Heart left ventricle (tissue), 16 donors: ENCODE measurements around the gene GHDC. TPM values are rescaled to one million over a fixed set of nuclear protein-coding genes. Genes with fewer than 3 reads are reported as not detected.
A peak's percentile ranks its signal among the peaks of the same experiment; 100 is the strongest.

Source experiments
- ATAC-seq, 4 donors: fragments of 200-7000 bp; cut with Tn5 transposase; one replicate each; pipeline ENCODE4 v1.9.1; 2020 to 2022; ENCODE audit warnings: moderate library complexity in 4 of 4, mild to moderate bottlenecking in 3 of 4, moderate number of reproducible peaks in 1 of 4
- DNase-seq, 5 donors: peaks; one replicate each; pipeline ENCODE4 v3.0.0-alpha.2; 2020
- H3K27ac ChIP-seq, 12 donors: fragments of 200-600 bp; sonication (generic) in 4 of 12; one replicate each; pipeline versions ENCODE4 v1.5.0 to v1.8.0; 2016 to 2022; ENCODE audit warnings: mild to moderate bottlenecking in 2 of 12
- H3K27me3 ChIP-seq, 9 donors: fragments of 200-600 bp; sonication (generic) in 2 of 9; one replicate each; pipeline versions ENCODE4 v1.5.1 to v1.8.0; 2016 to 2022; ENCODE audit warnings: mild to moderate bottlenecking in 3 of 9
- H3K36me3 ChIP-seq, 9 donors: fragments of 200-600 bp; sonication (generic) in 2 of 9; one replicate each; pipeline versions ENCODE4 v1.5.0 to v1.8.0; 2018 to 2022; ENCODE audit warnings: mild to moderate bottlenecking in 2 of 9
- H3K4me1 ChIP-seq, 12 donors: fragments of 200-600 bp; sonication (generic) in 4 of 12; one replicate each; pipeline versions ENCODE4 v1.5.0 to v1.8.0; 2016 to 2022; ENCODE audit warnings: mild to moderate bottlenecking in 3 of 12
- H3K4me3 ChIP-seq, 12 donors: fragments of 200-600 bp; sonication (generic) in 4 of 12; one replicate each; pipeline versions ENCODE4 v1.5.0 to v1.8.0; 2017 to 2022; ENCODE audit warnings: mild to moderate bottlenecking in 9 of 12, moderate library complexity in 4 of 12
- H3K9me3 ChIP-seq, 12 donors: fragments of 200-600 bp; sonication (generic) in 4 of 12; one replicate each; pipeline versions ENCODE4 v1.5.0 to v1.8.0; 2016 to 2022; ENCODE audit warnings: mild to moderate bottlenecking in 1 of 12
- POLR2A ChIP-seq, 2 donors: fragments of 450-650 bp; IDR thresholded peaks; one replicate each; pipeline ENCODE4 v1.6.1; 2017; ENCODE audit warnings: antibody characterized with exemption in 2 of 2, mild to moderate bottlenecking in 2 of 2, moderate library complexity in 2 of 2
- WGBS, 4 donors: extraction: QIAGEN DNeasy Blood & Tissue Kit in 2 of 4; methylation state at CpG; one replicate each; pipeline versions ENCODE4 v1.1.5 to v1.1.7; 2013 to 2018; 5-methylcytosine and 5-hydroxymethylcytosine counted together
- intact Hi-C, 10 donors: fragments of 100-400 bp; cut with DNase I; formaldehyde crosslinking; loops; one replicate each; pipeline versions ENCODE4 v1.11.1 to v1.14.2; 2022
- polyA plus RNA-seq, 2 donors: library from polyadenylated mRNA; stranded (reverse); fragments of 200-250 nt; gene quantifications; one replicate each; pipeline ENCODE4 v1.2.3, GENCODE V29; 2013
- total RNA-seq, 9 donors: library from RNA; depleted of rRNA in 2 of 9; stranded (reverse); fragments of >200 nt in 2 of 9; fragmentation: NEBNext Ultra II Directional in 3 of 9; extraction: Animal tissue kit (Norgen Biotek cat#: 25700) in 3 of 9; gene quantifications; one replicate each; pipeline versions ENCODE4 v1.1.0 to v1.2.4, GENCODE V29; 2016 to 2023
- TF ChIP-seq, protein P1 (sequence below), 12 donors: fragments of 200-600 bp; sonication (generic) in 4 of 12; IDR thresholded peaks; one replicate each; pipeline versions ENCODE4 v1.5.0 to v1.8.0; 2018 to 2022; ENCODE audit warnings: antibody characterized with exemption in 12 of 12, mild to moderate bottlenecking in 5 of 12
- donor health status: ischemic (EF 13 %, LVEDD 7.1; RV severe dilation, severe dysfunction).
- donor health status: healthy with polysubstance abuse.
- donor health status: DM: no; HTN: yes; CAD: no.
- donor health status: DM: no; HTN: no; CAD: no.
- donor health status: ischemic (EF 25% LVEDD 6.9; RV normal size, moderate dysfunction).
- donor health status: ischemic (EF 25% LVEDD 5.7; RV mildly dilated, moderate dysfunction).
- donor health status: healthy.
- donor health status: DM: yes; HTN: yes; CAD: no.
- donor health status: ischemic (EF 35%, LVEDD 5.7; RV mildly dilated, moderate dysfunction).
- donor health status: nonischemic (EF 11% LVEDD 7.7; RV severe dilation, severe dysfunction).
- donor health status: DM: yes; HTN: yes; CAD: no.
- donor health status: PGD.
- donor health status: ischemic (EF 29% LVEDD 5.4; RV normal size, mild dysfunction).
- donor health status: nonischemic (EF 23%, LVEDD 6.1; RV moderate dilation, normal function).

The GHDC gene
- total and polyA plus RNA-seq, 11 donors = 4.9 to 17.3 (median 8.3) TPM

DNA sequence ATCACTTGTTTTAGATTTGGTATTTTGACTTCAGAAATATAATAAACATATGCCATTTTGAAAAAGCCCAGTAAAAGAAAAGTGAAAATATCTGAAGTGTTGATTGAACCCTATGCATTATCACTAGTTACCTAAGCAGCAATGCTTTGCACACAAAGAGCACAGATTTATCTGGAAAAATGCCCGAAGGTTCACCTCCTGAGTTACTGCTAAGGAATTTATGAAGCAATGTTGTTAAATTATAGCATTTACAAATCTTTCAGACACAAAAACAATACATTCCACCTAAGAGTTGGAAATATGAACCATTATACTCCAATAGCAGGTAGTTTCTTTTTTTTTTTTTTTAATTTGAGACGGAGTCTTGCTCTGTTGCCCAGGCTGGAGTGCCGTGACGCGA, 38.9 kb upstream of the GHDC start:
- no peak for TF ChIP-seq POLR2A (IDR thresholded peaks at IDR 0.05)
- TF ChIP-seq, protein P1, sequence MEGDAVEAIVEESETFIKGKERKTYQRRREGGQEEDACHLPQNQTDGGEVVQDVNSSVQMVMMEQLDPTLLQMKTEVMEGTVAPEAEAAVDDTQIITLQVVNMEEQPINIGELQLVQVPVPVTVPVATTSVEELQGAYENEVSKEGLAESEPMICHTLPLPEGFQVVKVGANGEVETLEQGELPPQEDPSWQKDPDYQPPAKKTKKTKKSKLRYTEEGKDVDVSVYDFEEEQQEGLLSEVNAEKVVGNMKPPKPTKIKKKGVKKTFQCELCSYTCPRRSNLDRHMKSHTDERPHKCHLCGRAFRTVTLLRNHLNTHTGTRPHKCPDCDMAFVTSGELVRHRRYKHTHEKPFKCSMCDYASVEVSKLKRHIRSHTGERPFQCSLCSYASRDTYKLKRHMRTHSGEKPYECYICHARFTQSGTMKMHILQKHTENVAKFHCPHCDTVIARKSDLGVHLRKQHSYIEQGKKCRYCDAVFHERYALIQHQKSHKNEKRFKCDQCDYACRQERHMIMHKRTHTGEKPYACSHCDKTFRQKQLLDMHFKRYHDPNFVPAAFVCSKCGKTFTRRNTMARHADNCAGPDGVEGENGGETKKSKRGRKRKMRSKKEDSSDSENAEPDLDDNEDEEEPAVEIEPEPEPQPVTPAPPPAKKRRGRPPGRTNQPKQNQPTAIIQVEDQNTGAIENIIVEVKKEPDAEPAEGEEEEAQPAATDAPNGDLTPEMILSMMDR (IDR thresholded peaks at IDR 0.05) = no peak
- Histone ChIP-seq H3K9me3 (no peaks in the 10 kb centered on the region), H3K27ac (no peak overlapping the region), H3K27me3 (no peaks in the 10 kb centered on the region), H3K4me1 (peaks cover 0 to 25% (median 12%) of the 10 kb centered on the region in 12 donors), H3K36me3 (peaks cover 0 to 9% (median 0%) of the 10 kb centered on the region in 9 donors), H3K4me3 (no peak overlapping the region)
- 94 to 96% (median 95%) methylated on average over 5 of the region's 5 CpGs for WGBS, 4 donors
- intact Hi-C loops = loop anchor here in 1 of 10 donors (5.0 kb wide), 1 partner anchor 39 kb away; no protein-coding TSS in a partner anchor
- DNase-seq (no peak), ATAC-seq (no peak)

DNA sequence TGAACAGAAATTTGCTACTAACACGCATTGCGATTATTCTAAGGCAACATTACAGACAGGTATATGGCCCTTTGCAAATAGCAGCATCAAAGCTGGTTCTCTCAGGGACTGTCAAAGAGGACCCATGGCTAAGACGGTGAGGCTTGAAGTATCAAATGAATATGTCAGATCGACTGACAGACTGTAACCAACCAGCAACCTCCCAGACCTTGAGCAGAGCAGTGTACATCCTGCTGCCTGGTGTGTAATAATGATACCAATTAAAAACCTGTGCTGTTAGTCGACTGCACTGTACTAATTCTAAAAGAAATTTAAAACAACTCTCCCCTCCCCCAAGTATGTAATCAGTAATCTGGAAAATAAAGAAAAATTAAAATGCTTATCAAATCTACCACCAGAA, 35.9 kb upstream of the GHDC start:
- Histone ChIP-seq H3K27me3 (no peaks in the 10 kb centered on the region), H3K4me3 (no peak overlapping the region), H3K27ac (no peak overlapping the region), H3K4me1 (peaks cover 0 to 38% (median 24%) of the 10 kb centered on the region in 12 donors), H3K9me3 (no peaks in the 10 kb centered on the region), H3K36me3 (peaks cover 0 to 16% (median 6%) of the 10 kb centered on the region in 9 donors)
- TF ChIP-seq, protein P1 (IDR thresholded peaks at IDR 0.05) = no peak
- no peak for TF ChIP-seq POLR2A (IDR thresholded peaks at IDR 0.05)
- WGBS, 4 donors = 87 to 88% (median 88%) methylated on average over 5 of the region's 5 CpGs
- DNase-seq (no peak), ATAC-seq (no peak)
- intact Hi-C loops = loop anchor here in 1 of 10 donors (5.0 kb wide), 1 partner anchor 42 kb away; no protein-coding TSS in a partner anchor

DNA sequence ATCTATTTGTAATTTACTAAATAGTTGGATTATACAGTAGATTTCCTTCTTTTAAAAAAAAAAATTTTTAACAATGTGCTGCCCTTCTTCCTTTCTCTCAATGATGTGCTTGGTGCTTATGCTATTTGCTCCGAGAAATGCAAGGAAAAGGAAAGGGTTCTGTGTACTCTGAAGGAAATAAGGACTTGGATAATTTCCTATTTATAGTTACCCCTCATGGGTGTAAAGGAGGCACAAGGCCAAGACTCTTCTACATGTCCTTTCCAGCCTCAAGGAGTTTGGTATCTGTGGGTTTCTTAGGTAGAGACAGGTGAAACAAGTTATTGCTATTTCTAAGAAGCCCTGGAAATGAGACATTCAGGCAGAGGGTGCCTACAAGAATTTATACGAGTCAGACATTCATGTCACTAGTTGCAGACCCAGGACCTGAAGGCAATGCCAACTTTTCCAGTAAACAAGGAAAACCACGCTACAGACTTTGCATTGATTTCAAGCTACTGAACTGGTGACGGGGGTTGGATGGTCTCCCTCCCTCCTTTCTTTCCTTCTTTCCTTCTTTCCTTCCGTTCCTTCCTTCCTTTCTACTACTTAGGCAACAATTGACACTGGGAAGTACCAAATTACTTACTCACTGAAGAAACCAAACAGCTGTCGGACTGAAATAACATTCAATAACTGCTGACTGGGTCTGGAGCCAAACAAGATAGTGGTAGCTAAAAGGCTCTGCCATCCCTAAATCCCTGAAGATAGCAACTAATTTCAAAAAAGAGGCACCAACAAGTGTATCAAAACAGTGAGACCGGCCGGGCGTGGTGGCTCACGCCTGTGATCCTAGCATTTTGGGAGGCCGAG, 33.8 kb upstream of the GHDC start:
- H3K4me1 ChIP-seq = peaks cover 0 to 23% (median 16%) of the 10 kb centered on the region in 12 donors
- peaks cover 0 to 36% (median 26%) of the 10 kb centered on the region in 9 donors for H3K36me3 ChIP-seq
- H3K4me3 ChIP-seq = no peak overlapping the region
- ATAC-seq (peak in 1 of 4 donors; percentile 48), DNase-seq (no peak)
- no peaks in the 10 kb centered on the region for H3K27me3 ChIP-seq
- 51 to 63% (median 55%) methylated on average over 11 of the region's 11 CpGs for WGBS, 4 donors
- intact Hi-C loops = loop anchor here in 3 of 10 donors (5.0 to 10.0 kb wide), 3 partner anchors 44 to 49 kb away; partner anchors contain the start of gene STAT5B (in 2 of the 3)
- H3K9me3 ChIP-seq = no peaks in the 10 kb centered on the region
- H3K27ac ChIP-seq = peak overlapping the region in 9 of 12 donors; percentile 5 to 69 (median 45)
- TF ChIP-seq POLR2A (IDR thresholded peaks at IDR 0.05) = no peak
- TF ChIP-seq, protein P1 (IDR thresholded peaks at IDR 0.05) = no peak

DNA sequence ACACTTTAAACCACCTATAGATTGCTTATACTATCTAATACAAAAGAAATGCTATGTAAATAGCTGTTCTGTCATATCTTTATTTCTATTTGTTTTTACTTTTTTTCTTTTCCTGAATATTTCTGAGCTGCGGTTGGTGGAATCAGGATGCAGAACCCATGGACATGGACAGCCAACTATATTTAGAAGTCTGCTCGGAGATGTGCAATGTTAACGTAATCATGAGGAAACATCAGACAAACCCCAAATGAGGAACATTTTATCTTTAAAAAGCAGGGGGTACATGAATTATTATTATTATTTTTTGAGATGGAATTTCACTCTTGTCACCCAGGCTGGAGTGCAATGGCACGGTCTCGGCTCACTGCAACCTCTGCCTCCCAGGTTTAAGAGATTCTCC, 31.4 kb upstream of the GHDC start:
- no peak overlapping the region for H3K27ac ChIP-seq
- no peak for TF ChIP-seq POLR2A (IDR thresholded peaks at IDR 0.05)
- TF ChIP-seq, protein P1 (IDR thresholded peaks at IDR 0.05) = no peak
- no peak overlapping the region for H3K4me3 ChIP-seq
- no peak for DNase-seq
- 92 to 96% (median 95%) methylated on average over 5 of the region's 5 CpGs for WGBS, 4 donors
- no peaks in the 10 kb centered on the region for H3K9me3 ChIP-seq
- H3K36me3 ChIP-seq = peaks cover 0 to 55% (median 35%) of the 10 kb centered on the region in 9 donors
- intact Hi-C loops = loop anchor here in 3 of 10 donors (5.0 to 10.0 kb wide), 3 partner anchors 47 to 52 kb away; partner anchors contain the start of gene STAT5B (in 2 of the 3)
- H3K4me1 ChIP-seq = peaks cover 0 to 23% (median 16%) of the 10 kb centered on the region in 12 donors
- no peaks in the 10 kb centered on the region for H3K27me3 ChIP-seq
- no peak for ATAC-seq
